ENCODE measurements around the gene NUCKS1. TPM values are rescaled to one million over a fixed set of nuclear protein-coding genes. Genes with fewer than 3 reads are reported as not detected.

The NUCKS1 gene
- total and polyA plus RNA-seq, 2 of the 13 experiments (the other 11 are each of a cell fraction or from before 2014, with no cell fraction given), result 35.5 to 117 TPM

DNA sequence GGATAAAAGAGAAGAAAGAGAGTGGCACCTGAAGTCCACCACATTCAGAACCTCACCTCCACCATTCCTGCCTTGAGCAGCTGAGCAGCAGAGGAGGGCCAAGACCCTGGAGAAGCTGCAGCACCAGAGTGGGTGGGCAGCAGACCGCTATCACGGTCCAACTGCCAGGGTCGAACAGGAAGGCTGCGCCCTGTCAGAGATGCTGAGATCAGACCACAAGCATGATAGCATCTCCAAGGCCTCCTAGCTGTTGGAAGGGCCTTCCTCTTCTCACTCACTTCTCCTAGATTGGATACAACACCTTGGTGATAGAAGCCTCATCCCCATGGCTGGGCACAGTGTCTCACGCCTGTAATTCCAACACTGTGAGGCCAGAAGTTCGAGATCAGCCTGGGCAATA lies 57.6 kb downstream of the NUCKS1 start:
- H3K4me1 ChIP-seq (ENCODE audit: insufficient read depth, low read length), result peaks cover 86% of the 10 kb centered on the region
- WGBS (ENCODE audit: low lambda C conversion rate), result 85% methylated on average over 4 of the region's 6 CpGs
- peaks cover 2 to 13% of the 10 kb centered on the region in 2 experiments; a peak in 2 of 5 replicates for H3K27me3 ChIP-seq (ENCODE audit: control insufficient read depth in 1 of 2, insufficient read depth in 2 of 2, low read length in 2 of 2)
- H3K9me3 ChIP-seq (ENCODE audit: low read length), result no peaks in the 10 kb centered on the region
- CTCF ChIA-PET (ENCODE audit: low intra/inter-chr PET ratio, low total read pairs), result no interaction called here
- in situ Hi-C loops (cut with HindIII; ENCODE audit: extremely low pct_ligation_motif_present, low pct_unique_long_range_greater_than_20kb) (no loop called here), intact Hi-C loops (cut with micrococcal nuclease; ENCODE audit: unreplicated experiment) (no loop called here)
- H3K36me3 ChIP-seq (replicated peaks in 1 of 2; ENCODE audit: control insufficient read depth in 1 of 2, insufficient read depth in 2 of 2, low read length in 2 of 2), result no peaks in the 10 kb centered on the region
- no peak overlapping the region for H2AFZ ChIP-seq (ENCODE audit: low read length)
- no peak overlapping the region for H3K4me3 ChIP-seq (replicated peaks in 1 of 3; ENCODE audit: insufficient read depth in 1 of 3, low read depth in 2 of 3, low read length in 3 of 3)
- no peaks in the 10 kb centered on the region for H3K79me2 ChIP-seq (ENCODE audit: insufficient read depth, low read length)
- H3K27ac ChIP-seq (ENCODE audit: extremely low read length, insufficient read depth, low read length), result no peak overlapping the region
- FAIRE-seq, result no peak
- no peak for DNase-seq (ENCODE audit: low spot score)
- no peak for ATAC-seq
- no TSS peak for BruUV-seq (replicated peaks)
- H3K9ac ChIP-seq (ENCODE audit: insufficient read depth, low read depth, low read length), result no peak overlapping the region
- H3K4me2 ChIP-seq (ENCODE audit: low read depth, low read length), result no peak overlapping the region
- POLR2A ChIA-PET, result no interaction called here
- no peaks in the 10 kb centered on the region for H4K20me1 ChIP-seq (ENCODE audit: insufficient read depth, low read length)
- TF ChIP-seq MBD4 (IDR thresholded peaks at IDR 0.05; ENCODE audit: borderline replicate concordance, low read length) (no peak), ZNF430 (CRISPR knock-in tag; IDR thresholded peaks at IDR 0.05) (no peak), ZNF7 (CRISPR knock-in tag; IDR thresholded peaks at IDR 0.05) (no peak), ZNF354B (CRISPR knock-in tag; IDR thresholded peaks at IDR 0.05) (no peak), ZNF563 (CRISPR knock-in tag; IDR thresholded peaks at IDR 0.05) (no peak), NFRKB (IDR thresholded peaks at IDR 0.05) (no peak), SRF (IDR thresholded peaks at IDR 0.05; ENCODE audit: low read depth, low read length) (no peak), RFXAP (CRISPR knock-in tag; IDR thresholded peaks at IDR 0.05; ENCODE audit: borderline replicate concordance) (no peak), TOPORS (CRISPR knock-in tag; IDR thresholded peaks at IDR 0.05) (no peak), NFIB (CRISPR knock-in tag; IDR thresholded peaks at IDR 0.05; ENCODE audit: borderline replicate concordance) (no peak), ZNF850 (CRISPR knock-in tag; conservative IDR thresholded peaks at IDR 0.05) (no peak), KDM2A (CRISPR knock-in tag; IDR thresholded peaks at IDR 0.05; ENCODE audit: borderline replicate concordance, low read depth) (no peak), EP300 (IDR thresholded peaks at IDR 0.05; ENCODE audit: low read depth in 2 of 2, low read length in 2 of 2) (no peak), EP300 (CRISPR knock-in tag; IDR thresholded peaks at IDR 0.05; ENCODE audit: borderline replicate concordance) (no peak)
- TF ChIP-seq, protein P1, sequence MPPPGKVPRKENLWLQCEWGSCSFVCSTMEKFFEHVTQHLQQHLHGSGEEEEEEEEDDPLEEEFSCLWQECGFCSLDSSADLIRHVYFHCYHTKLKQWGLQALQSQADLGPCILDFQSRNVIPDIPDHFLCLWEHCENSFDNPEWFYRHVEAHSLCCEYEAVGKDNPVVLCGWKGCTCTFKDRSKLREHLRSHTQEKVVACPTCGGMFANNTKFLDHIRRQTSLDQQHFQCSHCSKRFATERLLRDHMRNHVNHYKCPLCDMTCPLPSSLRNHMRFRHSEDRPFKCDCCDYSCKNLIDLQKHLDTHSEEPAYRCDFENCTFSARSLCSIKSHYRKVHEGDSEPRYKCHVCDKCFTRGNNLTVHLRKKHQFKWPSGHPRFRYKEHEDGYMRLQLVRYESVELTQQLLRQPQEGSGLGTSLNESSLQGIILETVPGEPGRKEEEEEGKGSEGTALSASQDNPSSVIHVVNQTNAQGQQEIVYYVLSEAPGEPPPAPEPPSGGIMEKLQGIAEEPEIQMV (CRISPR knock-in tag; IDR thresholded peaks at IDR 0.05; ENCODE audit: low read depth), result no peak
- TF ChIP-seq, protein P2, sequence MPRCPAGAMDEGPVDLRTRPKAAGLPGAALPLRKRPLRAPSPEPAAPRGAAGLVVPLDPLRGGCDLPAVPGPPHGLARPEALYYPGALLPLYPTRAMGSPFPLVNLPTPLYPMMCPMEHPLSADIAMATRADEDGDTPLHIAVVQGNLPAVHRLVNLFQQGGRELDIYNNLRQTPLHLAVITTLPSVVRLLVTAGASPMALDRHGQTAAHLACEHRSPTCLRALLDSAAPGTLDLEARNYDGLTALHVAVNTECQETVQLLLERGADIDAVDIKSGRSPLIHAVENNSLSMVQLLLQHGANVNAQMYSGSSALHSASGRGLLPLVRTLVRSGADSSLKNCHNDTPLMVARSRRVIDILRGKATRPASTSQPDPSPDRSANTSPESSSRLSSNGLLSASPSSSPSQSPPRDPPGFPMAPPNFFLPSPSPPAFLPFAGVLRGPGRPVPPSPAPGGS (CRISPR knock-in tag; IDR thresholded peaks at IDR 0.05), result no peak
- TF ChIP-seq, protein P3, sequence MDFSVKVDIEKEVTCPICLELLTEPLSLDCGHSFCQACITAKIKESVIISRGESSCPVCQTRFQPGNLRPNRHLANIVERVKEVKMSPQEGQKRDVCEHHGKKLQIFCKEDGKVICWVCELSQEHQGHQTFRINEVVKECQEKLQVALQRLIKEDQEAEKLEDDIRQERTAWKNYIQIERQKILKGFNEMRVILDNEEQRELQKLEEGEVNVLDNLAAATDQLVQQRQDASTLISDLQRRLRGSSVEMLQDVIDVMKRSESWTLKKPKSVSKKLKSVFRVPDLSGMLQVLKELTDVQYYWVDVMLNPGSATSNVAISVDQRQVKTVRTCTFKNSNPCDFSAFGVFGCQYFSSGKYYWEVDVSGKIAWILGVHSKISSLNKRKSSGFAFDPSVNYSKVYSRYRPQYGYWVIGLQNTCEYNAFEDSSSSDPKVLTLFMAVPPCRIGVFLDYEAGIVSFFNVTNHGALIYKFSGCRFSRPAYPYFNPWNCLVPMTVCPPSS (IDR thresholded peaks at IDR 0.05), result no peak
- TF ChIP-seq, protein P4, sequence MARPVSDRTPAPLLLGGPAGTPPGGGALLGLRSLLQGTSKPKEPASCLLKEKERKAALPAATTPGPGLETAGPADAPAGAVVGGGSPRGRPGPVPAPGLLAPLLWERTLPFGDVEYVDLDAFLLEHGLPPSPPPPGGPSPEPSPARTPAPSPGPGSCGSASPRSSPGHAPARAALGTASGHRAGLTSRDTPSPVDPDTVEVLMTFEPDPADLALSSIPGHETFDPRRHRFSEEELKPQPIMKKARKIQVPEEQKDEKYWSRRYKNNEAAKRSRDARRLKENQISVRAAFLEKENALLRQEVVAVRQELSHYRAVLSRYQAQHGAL (CRISPR knock-in tag; IDR thresholded peaks at IDR 0.05; ENCODE audit: not compliant biosample characterization), result no peak
- TF ChIP-seq, protein P5, sequence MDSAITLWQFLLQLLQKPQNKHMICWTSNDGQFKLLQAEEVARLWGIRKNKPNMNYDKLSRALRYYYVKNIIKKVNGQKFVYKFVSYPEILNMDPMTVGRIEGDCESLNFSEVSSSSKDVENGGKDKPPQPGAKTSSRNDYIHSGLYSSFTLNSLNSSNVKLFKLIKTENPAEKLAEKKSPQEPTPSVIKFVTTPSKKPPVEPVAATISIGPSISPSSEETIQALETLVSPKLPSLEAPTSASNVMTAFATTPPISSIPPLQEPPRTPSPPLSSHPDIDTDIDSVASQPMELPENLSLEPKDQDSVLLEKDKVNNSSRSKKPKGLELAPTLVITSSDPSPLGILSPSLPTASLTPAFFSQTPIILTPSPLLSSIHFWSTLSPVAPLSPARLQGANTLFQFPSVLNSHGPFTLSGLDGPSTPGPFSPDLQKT (CRISPR knock-in tag; IDR thresholded peaks at IDR 0.05; ENCODE audit: borderline replicate concordance), result no peak
- TF ChIP-seq, protein P6, sequence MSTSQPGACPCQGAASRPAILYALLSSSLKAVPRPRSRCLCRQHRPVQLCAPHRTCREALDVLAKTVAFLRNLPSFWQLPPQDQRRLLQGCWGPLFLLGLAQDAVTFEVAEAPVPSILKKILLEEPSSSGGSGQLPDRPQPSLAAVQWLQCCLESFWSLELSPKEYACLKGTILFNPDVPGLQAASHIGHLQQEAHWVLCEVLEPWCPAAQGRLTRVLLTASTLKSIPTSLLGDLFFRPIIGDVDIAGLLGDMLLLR (CRISPR knock-in tag; IDR thresholded peaks at IDR 0.05), result no peak

Data from HepG2 (cell line).